BJ (cell line): Measurements from ENCODE around the gene FOXO4. TPM values are rescaled to one million over a fixed set of nuclear protein-coding genes. Genes with fewer than 3 reads are reported as not detected.
A peak's percentile ranks its signal among the peaks of the same experiment; 100 is the strongest.

Source experiments
- CTCF ChIA-PET: fragments of 350-600 bp; formaldehyde crosslinking; extraction: SDS; loops from one replicate; lab custom pipeline; 2021; ENCODE audit warnings: antibody characterized with exemption, inconsistent platforms; lab: Yijun Ruan, JAX
- POLR2A ChIA-PET: fragments of 300-600 bp; sonication (Branson Sonifier 250); formaldehyde crosslinking; extraction: SDS; loops from one replicate; lab custom pipeline; 2021; ENCODE audit warnings: antibody characterized with exemption; lab: Charles Lee
- DNase-seq: peaks from one replicate; pipeline ENCODE4 v3.0.0-alpha.2; 2011; ENCODE audit warnings: low read depth
- H3K27me3 ChIP-seq: 2 replicates; pipeline ENCODE4 v1.6.0; 2011; ENCODE audit warnings: low read length; ENCODE audit not compliant: control insufficient read depth, insufficient read depth
- H3K36me3 ChIP-seq: 2 replicates; pipeline ENCODE4 v1.5.1; 2011; ENCODE audit warnings: low read length; ENCODE audit not compliant: control insufficient read depth, insufficient read depth
- H3K4me3 ChIP-seq: 2 replicates; pipeline ENCODE4 v1.5.1; 2011; ENCODE audit warnings: low read depth, mild to moderate bottlenecking, control low read depth, low read length
- polyA plus RNA-seq: library from polyadenylated mRNA; depleted of rRNA; stranded (reverse); fragments of >200 nt; gene quantifications from 2 replicates; pipeline ENCODE4 v1.2.3, GENCODE V29; 2011
- TF ChIP-seq, protein P1 (sequence below): IDR thresholded peaks from 2 replicates; pipeline ENCODE4 v1.5.1; 2011; ENCODE audit warnings: low read depth, mild to moderate bottlenecking, control low read depth, inconsistent platforms, low read length, moderate library complexity; ENCODE audit not compliant: insufficient read depth

Gene FOXO4
- polyA plus RNA-seq, 1 experiment, result 2.4 TPM

DNA sequence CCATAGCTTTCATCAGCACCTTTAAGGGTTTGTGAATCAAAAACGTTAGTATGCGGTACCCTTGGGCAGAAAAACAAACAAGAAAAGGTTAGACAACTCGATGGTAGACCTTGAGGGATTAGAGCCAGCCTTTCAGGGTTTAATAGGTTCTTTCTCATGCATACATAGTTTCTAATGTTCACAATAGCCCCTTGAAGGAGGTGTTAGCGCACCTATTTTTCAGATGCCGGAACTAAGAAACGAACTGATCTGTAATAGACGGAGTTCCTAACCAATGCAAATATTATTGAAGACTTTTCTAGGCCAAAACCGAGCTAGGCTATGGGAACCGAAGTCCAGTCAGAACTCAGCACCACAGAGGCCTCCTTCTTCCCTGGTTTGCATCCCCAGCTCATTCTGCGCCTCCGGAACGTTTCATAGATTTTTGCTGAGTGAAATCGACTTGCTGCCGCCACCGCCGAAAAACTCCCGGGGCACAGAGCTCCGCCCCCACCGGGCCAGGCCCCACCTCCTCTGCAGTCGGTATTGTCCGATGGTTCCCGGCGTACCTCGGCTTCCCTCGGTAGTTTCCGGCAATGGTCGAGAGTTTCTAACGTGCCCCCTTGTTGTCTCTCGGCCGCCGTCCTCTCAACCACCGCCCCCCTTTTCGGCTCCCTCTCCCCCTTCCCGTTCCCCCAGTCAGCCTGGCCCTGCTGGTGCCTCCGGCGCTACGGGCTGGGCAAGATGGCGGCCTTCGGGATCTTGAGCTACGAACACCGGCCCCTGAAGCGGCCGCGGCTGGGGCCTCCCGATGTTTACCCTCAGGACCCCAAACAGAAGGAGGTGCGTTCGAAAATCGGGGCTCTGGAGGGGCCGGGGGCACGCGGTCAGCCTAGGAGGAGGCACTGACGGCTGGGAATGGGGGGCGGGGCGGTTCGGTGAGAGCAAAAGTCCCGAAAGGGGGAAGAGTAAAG lies 22.7 kb downstream of the FOXO4 start, which contains the start of gene MED12:
Gene MED12, plus strand, starts transcription at position 565 of the 953 bp plus-strand sequence. Its CDS starts 159 bp downstream, at position 724.
- peak; percentile 35 for DNase-seq
- TF ChIP-seq, protein P1, sequence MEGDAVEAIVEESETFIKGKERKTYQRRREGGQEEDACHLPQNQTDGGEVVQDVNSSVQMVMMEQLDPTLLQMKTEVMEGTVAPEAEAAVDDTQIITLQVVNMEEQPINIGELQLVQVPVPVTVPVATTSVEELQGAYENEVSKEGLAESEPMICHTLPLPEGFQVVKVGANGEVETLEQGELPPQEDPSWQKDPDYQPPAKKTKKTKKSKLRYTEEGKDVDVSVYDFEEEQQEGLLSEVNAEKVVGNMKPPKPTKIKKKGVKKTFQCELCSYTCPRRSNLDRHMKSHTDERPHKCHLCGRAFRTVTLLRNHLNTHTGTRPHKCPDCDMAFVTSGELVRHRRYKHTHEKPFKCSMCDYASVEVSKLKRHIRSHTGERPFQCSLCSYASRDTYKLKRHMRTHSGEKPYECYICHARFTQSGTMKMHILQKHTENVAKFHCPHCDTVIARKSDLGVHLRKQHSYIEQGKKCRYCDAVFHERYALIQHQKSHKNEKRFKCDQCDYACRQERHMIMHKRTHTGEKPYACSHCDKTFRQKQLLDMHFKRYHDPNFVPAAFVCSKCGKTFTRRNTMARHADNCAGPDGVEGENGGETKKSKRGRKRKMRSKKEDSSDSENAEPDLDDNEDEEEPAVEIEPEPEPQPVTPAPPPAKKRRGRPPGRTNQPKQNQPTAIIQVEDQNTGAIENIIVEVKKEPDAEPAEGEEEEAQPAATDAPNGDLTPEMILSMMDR, result no peak
- ChIA-PET POLR2A (interaction anchor here (1.4 kb wide), 1 partner anchor 12 kb away, joined by 4 read pairs; the partner anchor contains the start of gene CXorf65), CTCF (interaction anchor here (0.6 to 2.3 kb wide), 6 partner anchors 9 to 181 kb away, joined by 3 to 8 read pairs (median 4); partner anchors contain the start of gene CXorf65)
- Histone ChIP-seq H3K4me3 (peak within 1 kb of the TSS; percentile 69), H3K36me3 (peaks cover 11% of the 10 kb centered on the region), H3K27me3 (no peaks in the 10 kb centered on the region)

DNA sequence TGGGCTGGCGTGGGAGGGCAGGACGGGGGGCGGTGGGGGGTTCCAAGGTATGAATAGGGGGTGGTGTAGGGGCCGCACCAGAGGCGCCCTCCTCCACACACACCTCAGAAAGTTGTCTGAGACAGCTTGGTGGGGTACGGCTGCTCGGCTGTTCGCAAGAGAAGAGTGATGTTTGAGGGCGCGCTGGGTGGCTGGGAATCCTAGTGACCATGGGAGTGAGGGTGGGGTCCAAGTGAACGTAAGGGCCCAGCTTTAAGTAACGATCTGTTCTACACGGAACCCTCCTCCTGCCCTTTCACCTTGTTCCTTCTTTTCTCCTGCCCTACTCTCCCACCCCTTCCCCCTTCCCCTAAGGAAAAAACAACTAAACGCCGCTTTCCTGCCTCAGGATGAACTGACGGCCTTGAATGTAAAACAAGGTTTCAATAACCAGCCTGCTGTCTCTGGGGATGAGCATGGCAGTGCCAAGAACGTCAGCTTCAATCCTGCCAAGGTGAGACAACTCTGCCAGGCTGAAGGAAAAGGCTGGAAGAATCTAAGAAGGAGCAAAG lies 23.4 kb downstream of the FOXO4 start:
- peaks cover 11% of the 10 kb centered on the region for H3K36me3 ChIP-seq
- peak overlapping the region; percentile 69 for H3K4me3 ChIP-seq
- CTCF ChIA-PET, result interaction anchor here (0.9 to 2.3 kb wide), 3 partner anchors 11 to 22 kb away, joined by 3 to 8 read pairs (median 3); partner anchors contain the start of gene CXorf65
- POLR2A ChIA-PET, result interaction anchor here (1.4 kb wide), 1 partner anchor 13 kb away, joined by 4 read pairs; the partner anchor contains the start of gene CXorf65
- DNase-seq, result no peak
- TF ChIP-seq, protein P1, result no peak
- H3K27me3 ChIP-seq, result no peaks in the 10 kb centered on the region

DNA sequence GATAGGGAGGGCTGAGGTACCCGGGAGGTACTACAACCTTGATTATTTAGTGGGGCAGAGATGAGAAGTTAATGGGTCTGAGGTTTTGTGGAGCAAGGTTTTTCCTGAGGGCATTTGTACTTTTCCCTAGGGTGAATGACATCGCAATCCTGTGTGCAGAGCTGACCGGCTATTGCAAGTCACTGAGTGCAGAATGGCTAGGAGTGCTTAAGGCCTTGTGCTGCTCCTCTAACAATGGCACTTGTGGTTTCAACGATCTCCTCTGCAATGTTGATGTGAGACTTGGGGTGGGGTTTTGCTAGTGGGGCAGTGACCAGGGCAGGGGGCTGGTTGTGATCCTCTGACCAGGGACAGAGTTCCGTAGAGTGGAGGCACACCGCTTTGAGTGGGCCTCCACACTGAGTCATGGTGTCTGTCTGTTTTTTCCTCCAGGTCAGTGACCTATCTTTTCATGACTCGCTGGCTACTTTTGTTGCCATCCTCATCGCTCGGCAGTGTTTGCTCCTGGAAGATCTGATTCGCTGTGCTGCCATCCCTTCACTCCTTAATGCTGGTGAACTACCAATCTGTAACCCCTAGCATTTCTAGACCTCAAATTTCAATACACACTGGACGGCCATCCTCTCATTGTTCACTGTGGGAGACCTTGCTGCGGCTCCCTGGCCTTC lies 32.6 kb downstream of the FOXO4 start:
- TF ChIP-seq, protein P1, result no peak
- DNase-seq, result no peak
- Histone ChIP-seq H3K36me3 (peaks cover 30% of the 10 kb centered on the region), H3K4me3 (no peak overlapping the region), H3K27me3 (no peaks in the 10 kb centered on the region)
- ChIA-PET POLR2A (no interaction called here), CTCF (interaction anchor here (0.6 to 3.9 kb wide), 7 partner anchors 8 to 130 kb away, joined by 3 to 19 read pairs (median 6); partner anchors contain the start of gene MED12)

DNA sequence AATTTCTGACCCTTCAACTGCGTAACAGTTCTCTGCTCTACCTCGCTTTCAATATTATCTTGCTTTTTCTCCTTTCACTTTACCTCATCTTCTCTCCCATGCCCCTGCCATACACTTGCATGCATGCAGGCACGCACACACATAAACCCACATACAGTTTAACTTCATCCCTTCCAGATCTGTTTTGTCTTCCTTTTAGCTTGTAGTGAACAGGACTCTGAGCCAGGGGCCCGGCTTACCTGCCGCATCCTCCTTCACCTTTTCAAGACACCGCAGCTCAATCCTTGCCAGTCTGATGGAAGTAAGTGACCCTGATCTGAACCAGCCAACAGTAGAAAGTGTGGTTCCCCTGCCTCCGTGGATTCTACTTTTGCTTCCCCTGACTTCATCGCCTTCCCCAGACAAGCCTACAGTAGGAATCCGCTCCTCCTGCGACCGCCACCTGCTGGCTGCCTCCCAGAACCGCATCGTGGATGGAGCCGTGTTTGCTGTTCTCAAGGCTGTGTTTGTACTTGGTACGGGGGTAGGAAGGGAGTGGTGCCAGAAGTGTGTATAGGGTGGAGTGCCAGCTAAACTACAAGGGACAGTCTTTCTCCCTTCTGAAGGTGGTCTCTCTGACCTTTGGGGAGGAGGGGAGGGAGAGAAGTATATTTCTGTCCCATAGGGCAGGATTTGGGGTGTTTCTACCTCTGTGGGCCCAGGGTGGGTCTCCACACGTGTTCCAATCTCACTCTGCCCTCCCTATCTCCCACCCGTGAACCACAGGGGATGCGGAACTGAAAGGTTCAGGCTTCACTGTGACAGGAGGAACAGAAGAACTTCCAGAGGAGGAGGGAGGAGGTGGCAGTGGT lies 33.5 kb downstream of the FOXO4 start:
- no peak for DNase-seq
- CTCF ChIA-PET, result interaction anchor here (0.6 to 3.9 kb wide), 8 partner anchors 9 to 133 kb away, joined by 3 to 19 read pairs (median 6); partner anchors contain the start of gene MED12

More for the DNA sequence above, 33.5 kb downstream of the FOXO4 start:
- H3K27me3 ChIP-seq, result no peaks in the 10 kb centered on the region
- POLR2A ChIA-PET, result no interaction called here
- TF ChIP-seq, protein P1, result peak; percentile 82
- peaks cover 32% of the 10 kb centered on the region for H3K36me3 ChIP-seq
- H3K4me3 ChIP-seq, result no peak overlapping the region
